ENCODE measurements around the gene RBBP8NL.
A peak's percentile ranks its signal among the peaks of the same experiment; 100 is the strongest.

RBBP8NL gene

GRCh38 chr20:62418709-62419487 lies 8.4 kb downstream of the RBBP8NL start:
- no peak for DNase-seq

- DNase-seq, result no peak
These were observed 9.2 kb downstream of the RBBP8NL start for GRCh38 chr20:62417981-62418708.

GRCh38 chr20:62416651-62417637 lies 10.4 kb downstream of the RBBP8NL start:
- no peak for DNase-seq

- no peak for DNase-seq
These were observed 11.8 kb downstream of the RBBP8NL start for GRCh38 chr20:62415354-62416111.

- DNase-seq, result no peak
These were observed 13.3 kb downstream of the RBBP8NL start for GRCh38 chr20:62413896-62414481.

- DNase-seq, result no peak
These were observed 14.2 kb downstream of the RBBP8NL start for GRCh38 chr20:62413025-62413570.

GRCh38 chr20:62412194-62413024 lies 14.9 kb downstream of the RBBP8NL start:
- DNase-seq, result no peak

GRCh38 chr20:62411479-62412193 lies 15.7 kb downstream of the RBBP8NL start:
- DNase-seq, result no peak

- no peak for DNase-seq
These were observed 16.4 kb downstream of the RBBP8NL start for GRCh38 chr20:62410746-62411478.

GRCh38 chr20:62409931-62410745 lies 17.2 kb downstream of the RBBP8NL start:
- peak; percentile 73 for DNase-seq

- no peak for DNase-seq
These were observed 18.1 kb downstream of the RBBP8NL start for GRCh38 chr20:62409086-62409853.

GRCh38 chr20:62408640-62409039 lies 18.7 kb downstream of the RBBP8NL start:
- DNase-seq, result peak; percentile 23

GRCh38 chr20:62408055-62408454 lies 19.3 kb downstream of the RBBP8NL start:
- DNase-seq, result no peak

- DNase-seq, result peak; percentile 97
These were observed 19.9 kb downstream of the RBBP8NL start, which contains the start of gene CABLES2 for GRCh38 chr20:62407221-62407992. TSS of gene CABLES2 (minus strand) at chr20:62407285. CDS start at chr20:62407276, 9 bp downstream.

- DNase-seq, result no peak
These were observed 20.6 kb downstream of the RBBP8NL start for GRCh38 chr20:62406635-62407176.

- DNase-seq, result no peak
These were observed 21.3 kb downstream of the RBBP8NL start for GRCh38 chr20:62405981-62406513.

Data from NCI-H82 (cell line).